Central memory CD8-positive, alpha-beta T cell (primary cell): ENCODE measurements around the gene NPIPA7.
"Not testable (repeated sequence)": the region's sequence is repeated elsewhere in the genome, so short reads cannot be mapped to it uniquely, and the experiment has no call there.

ENCODE experiments used
- ATAC-seq: fragments of 150-1000 bp; cut with Tn5 transposase; replicated peaks from 2 replicates; pipeline ENCODE4 v1.10.0; 2022; ENCODE audit warnings: mild to moderate bottlenecking, moderate FRiP score, moderate number of reproducible peaks; ENCODE audit not compliant: poor library complexity, severe bottlenecking; ENCODE audit errors: extremely low read depth
- DNase-seq, 2 donors: peaks; one replicate each; pipeline ENCODE4 v3.0.0; 2021; ENCODE audit warnings: low spot score in 2 of 2
- H3K27ac Mint-ChIP-seq: one replicate; pipeline ENCODE4 v1.8.0; 2022; ENCODE audit warnings: low read depth, mild to moderate bottlenecking, moderate library complexity, mixed read lengths
- H3K27me3 Mint-ChIP-seq: one replicate; pipeline ENCODE4 v1.8.0; 2022; ENCODE audit warnings: mixed read lengths
- H3K36me3 Mint-ChIP-seq: one replicate; pipeline ENCODE4 v1.8.0; 2022; ENCODE audit warnings: mild to moderate bottlenecking, moderate library complexity, mixed read lengths; ENCODE audit not compliant: insufficient read depth
- H3K4me1 Mint-ChIP-seq: one replicate; pipeline ENCODE4 v1.8.0; 2022; ENCODE audit warnings: mixed read lengths
- H3K4me3 Mint-ChIP-seq: one replicate; pipeline ENCODE4 v1.8.0; 2022; ENCODE audit warnings: mild to moderate bottlenecking, moderate library complexity, mixed read lengths
- H3K9me3 Mint-ChIP-seq: one replicate; pipeline ENCODE4 v1.8.0; 2022; ENCODE audit warnings: mixed read lengths

Gene NPIPA7

GRCh38 chr16:16378840-16379239, at the start of gene NPIPA7:
NPIPA7 (plus strand) TSS chr16:16379140; CDS start chr16:16379245, 105 bp downstream.
- not testable (repeated sequence) for H3K4me1 Mint-ChIP-seq, H3K9me3 Mint-ChIP-seq, H3K36me3 Mint-ChIP-seq, H3K27me3 Mint-ChIP-seq, ATAC-seq, H3K4me3 Mint-ChIP-seq, DNase-seq, H3K27ac Mint-ChIP-seq

GRCh38 chr16:16331466-16331865, 47.5 kb upstream of the NPIPA7 start:
- not testable (repeated sequence) for H3K27me3 Mint-ChIP-seq, H3K9me3 Mint-ChIP-seq, H3K4me3 Mint-ChIP-seq, H3K4me1 Mint-ChIP-seq, ATAC-seq, DNase-seq, H3K36me3 Mint-ChIP-seq, H3K27ac Mint-ChIP-seq

GRCh38 chr16:16357556-16357955, 21.4 kb upstream of the NPIPA7 start:
- H3K27ac Mint-ChIP-seq, H3K36me3 Mint-ChIP-seq, H3K27me3 Mint-ChIP-seq: not testable (repeated sequence)

DNA sequence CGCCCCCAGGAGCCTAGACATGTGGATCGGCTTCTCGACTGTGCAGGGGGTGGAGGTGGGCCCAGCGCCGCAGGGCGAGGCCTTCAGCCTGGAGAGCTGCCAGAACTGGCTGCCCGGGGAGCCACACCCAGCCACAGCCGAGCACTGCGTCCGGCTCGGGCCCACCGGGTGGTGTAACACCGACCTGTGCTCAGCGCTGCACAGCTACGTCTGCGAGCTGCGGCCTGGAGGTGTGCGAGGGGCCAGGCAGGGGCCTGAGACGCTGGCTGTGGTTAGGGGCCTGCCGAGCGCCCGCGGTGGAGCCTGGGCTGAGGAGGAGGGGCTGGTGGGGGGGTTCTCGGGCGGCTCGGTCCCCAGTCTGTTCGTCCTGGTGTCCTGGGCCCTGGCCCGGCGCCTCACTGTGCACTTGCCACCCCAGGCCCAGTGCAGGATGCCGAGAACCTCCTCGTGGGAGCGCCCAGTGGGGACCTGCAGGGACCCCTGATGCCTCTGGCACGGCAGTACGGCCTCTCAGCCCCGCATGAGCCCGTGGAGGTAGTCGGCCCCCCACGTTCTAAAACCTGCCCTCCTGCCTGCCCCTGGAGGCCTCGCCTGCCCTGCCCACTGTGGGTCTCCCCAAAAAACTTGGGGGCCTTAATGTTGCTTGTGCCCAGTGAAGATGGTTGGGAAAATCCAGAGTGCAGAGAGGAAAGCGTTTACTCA, 20.2 kb upstream of the NPIPA7 start:
- not testable (repeated sequence) for H3K27me3 Mint-ChIP-seq, H3K4me1 Mint-ChIP-seq, H3K27ac Mint-ChIP-seq, H3K9me3 Mint-ChIP-seq, H3K4me3 Mint-ChIP-seq, ATAC-seq, DNase-seq, H3K36me3 Mint-ChIP-seq

More at GRCh38 chr16:16357556-16357955, 21.4 kb upstream of the NPIPA7 start:
- DNase-seq, H3K4me1 Mint-ChIP-seq, H3K9me3 Mint-ChIP-seq, ATAC-seq, H3K4me3 Mint-ChIP-seq: not testable (repeated sequence)

DNA sequence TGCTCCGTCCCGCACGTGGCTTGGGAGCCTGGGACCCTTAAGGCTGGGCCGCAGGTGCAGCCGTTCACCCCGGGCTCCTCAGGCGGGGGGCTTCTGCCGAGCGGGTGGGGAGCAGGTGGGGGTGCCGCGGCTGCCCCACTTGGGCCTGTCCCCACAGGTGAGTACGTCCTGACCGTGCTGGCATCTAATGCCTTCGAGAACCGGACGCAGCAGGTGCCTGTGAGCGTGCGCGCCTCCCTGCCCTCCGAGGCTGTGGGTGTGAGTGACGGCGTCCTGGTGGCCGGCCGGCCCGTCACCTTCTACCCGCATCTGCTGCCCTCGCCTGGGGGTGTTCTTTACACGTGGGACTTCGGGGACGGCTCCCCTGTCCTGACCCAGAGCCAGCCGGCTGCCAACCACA, 15.3 kb upstream of the NPIPA7 start:
- H3K4me3 Mint-ChIP-seq, H3K27me3 Mint-ChIP-seq, H3K4me1 Mint-ChIP-seq, H3K36me3 Mint-ChIP-seq, H3K9me3 Mint-ChIP-seq, H3K27ac Mint-ChIP-seq, DNase-seq, ATAC-seq: not testable (repeated sequence)

DNA sequence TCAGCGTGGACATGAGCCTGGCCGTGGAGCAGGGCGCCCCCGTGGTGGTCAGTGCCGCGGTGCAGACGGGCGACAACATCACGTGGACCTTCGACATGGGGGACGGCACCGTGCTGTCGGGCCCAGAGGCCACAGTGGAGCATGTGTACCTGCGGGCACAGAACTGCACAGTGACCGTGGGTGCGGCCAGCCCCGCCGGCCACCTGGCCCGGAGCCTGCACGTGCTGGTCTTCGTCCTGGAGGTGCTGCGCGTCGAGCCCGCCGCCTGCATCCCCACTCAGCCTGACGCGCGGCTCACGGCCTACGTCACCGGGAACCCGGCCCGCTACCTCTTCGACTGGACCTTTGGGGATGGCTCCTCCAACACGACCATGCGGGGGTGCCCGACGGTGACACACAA, 14.8 kb upstream of the NPIPA7 start:
- not testable (repeated sequence) for H3K27ac Mint-ChIP-seq, H3K9me3 Mint-ChIP-seq, H3K4me1 Mint-ChIP-seq, H3K36me3 Mint-ChIP-seq, H3K4me3 Mint-ChIP-seq, DNase-seq, H3K27me3 Mint-ChIP-seq, ATAC-seq

- not testable (repeated sequence) for H3K4me1 Mint-ChIP-seq, H3K36me3 Mint-ChIP-seq, H3K27ac Mint-ChIP-seq, H3K27me3 Mint-ChIP-seq, ATAC-seq, H3K4me3 Mint-ChIP-seq, H3K9me3 Mint-ChIP-seq, DNase-seq
These were observed 14.2 kb upstream of the NPIPA7 start for GRCh38 chr16:16364701-16365100.

DNA sequence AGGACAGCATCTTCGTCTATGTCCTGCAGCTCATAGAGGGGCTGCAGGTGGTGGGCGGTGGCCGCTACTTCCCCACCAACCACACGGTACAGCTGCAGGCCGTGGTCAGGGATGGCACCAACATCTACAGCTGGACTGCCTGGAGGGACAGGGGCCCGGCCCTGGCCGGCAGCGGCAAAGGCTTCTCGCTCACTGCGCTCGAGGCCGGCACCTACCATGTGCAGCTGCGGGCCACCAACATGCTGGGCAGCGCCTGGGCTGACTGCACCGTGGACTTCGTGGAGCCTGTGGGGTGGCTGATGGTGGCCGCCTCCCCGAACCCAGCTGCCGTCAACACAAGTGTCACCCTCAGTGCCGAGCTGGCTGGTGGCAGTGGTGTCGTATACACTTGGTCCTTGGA, 13.6 kb upstream of the NPIPA7 start:
- H3K4me3 Mint-ChIP-seq, H3K9me3 Mint-ChIP-seq, H3K4me1 Mint-ChIP-seq, H3K36me3 Mint-ChIP-seq, H3K27ac Mint-ChIP-seq, DNase-seq, H3K27me3 Mint-ChIP-seq, ATAC-seq: not testable (repeated sequence)

GRCh38 chr16:16365851-16366250, 13.1 kb upstream of the NPIPA7 start:
- not testable (repeated sequence) for H3K27me3 Mint-ChIP-seq

DNA sequence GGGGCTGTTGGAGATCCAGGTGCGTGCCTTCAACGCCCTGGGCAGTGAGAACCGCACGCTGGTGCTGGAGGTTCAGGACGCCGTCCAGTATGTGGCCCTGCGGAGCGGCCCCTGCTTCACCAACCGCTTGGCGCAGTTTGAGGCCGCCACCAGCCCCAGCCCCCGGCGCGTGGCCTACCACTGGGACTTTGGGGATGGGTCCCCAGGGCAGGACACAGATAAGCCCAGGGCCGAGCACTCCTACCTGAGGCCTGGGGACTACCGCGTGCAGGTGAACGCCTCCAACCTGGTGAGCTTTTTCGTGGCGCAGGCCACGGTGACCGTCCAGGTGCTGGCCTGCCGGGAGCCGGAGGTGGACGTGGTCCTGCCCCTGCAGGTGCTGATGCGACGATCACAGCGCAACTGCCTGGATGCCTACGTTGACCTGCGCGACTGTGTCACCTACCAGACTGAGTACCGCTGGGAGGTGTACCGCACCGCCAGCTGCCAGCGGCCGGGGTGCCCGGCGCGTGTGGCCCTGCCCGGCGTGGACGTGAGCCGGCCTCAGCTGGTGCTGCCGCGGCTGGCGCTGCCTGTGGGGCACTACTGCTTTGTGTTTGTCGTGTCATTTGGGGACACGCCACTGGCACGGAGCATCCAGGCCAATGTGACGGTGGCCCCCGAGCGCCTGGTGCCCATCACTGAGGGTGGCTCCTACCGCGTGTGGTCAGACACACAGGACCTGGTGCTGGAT, 12.2 kb upstream of the NPIPA7 start:
- ATAC-seq, H3K4me3 Mint-ChIP-seq, H3K9me3 Mint-ChIP-seq, H3K27me3 Mint-ChIP-seq, DNase-seq, H3K27ac Mint-ChIP-seq, H3K36me3 Mint-ChIP-seq, H3K4me1 Mint-ChIP-seq: not testable (repeated sequence)

More at GRCh38 chr16:16365851-16366250, 13.1 kb upstream of the NPIPA7 start:
- H3K9me3 Mint-ChIP-seq, H3K36me3 Mint-ChIP-seq, H3K4me3 Mint-ChIP-seq, ATAC-seq, H3K4me1 Mint-ChIP-seq, DNase-seq, H3K27ac Mint-ChIP-seq: not testable (repeated sequence)

- not testable (repeated sequence) for H3K9me3 Mint-ChIP-seq, H3K36me3 Mint-ChIP-seq, H3K27me3 Mint-ChIP-seq, DNase-seq, ATAC-seq, H3K27ac Mint-ChIP-seq, H3K4me3 Mint-ChIP-seq, H3K4me1 Mint-ChIP-seq
These were observed 11.7 kb upstream of the NPIPA7 start for GRCh38 chr16:16367285-16367628.

DNA sequence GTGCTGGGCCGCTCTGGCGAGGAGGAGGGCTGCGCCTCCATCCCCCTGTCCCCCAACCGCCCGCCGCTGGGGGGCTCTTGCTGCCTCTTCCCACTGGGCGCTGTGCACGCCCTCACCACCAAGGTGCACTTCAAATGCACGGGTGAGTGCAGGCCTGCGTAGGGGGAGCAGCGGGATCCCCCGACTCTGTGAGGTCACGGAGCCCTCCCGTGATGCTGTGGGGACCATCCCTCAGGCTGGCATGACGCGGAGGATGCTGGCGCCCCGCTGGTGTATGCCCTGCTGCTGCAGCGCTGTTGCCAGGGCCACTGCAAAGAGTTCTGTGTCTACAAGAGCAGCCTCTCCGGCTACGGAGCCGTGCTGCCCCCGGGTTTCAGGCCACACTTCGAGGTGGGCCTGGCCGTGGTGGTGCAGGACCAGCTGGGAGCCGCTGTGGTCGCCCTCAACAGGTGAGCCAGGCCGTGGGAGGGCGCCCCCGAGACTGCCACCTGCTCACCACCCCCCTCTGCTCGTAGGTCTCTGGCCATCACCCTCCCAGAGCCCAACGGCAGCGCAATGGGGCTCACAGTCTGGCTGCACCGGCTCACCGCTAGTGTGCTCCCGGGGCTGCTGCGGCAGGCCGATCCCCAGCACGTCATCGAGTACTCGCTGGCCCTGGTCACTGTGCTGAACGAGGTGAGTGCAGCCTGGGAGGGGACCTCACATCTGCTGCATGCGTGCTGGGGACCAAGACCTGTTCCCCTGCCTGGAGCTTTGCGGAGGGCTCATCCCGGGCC, 9.7 kb upstream of the NPIPA7 start:
- H3K27ac Mint-ChIP-seq, H3K27me3 Mint-ChIP-seq, H3K9me3 Mint-ChIP-seq, ATAC-seq, DNase-seq, H3K4me3 Mint-ChIP-seq, H3K4me1 Mint-ChIP-seq, H3K36me3 Mint-ChIP-seq: not testable (repeated sequence)
